ENCODE measurements around the gene PCSK4. TPM values are rescaled to one million over a fixed set of nuclear protein-coding genes. Genes with fewer than 3 reads are reported as not detected.

PCSK4 gene
- total and polyA plus RNA-seq, 2 of the 13 experiments (the other 11 are each of a cell fraction or from before 2014, with no cell fraction given) = 2.0 to 2.7 TPM

GRCh38 chr19:1446713-1447481 lies 43.3 kb downstream of the PCSK4 start (continued):
- TF ChIP-seq PRDM15 (CRISPR knock-in tag; IDR thresholded peaks at IDR 0.05) (no peak), ZNF232 (CRISPR knock-in tag; IDR thresholded peaks at IDR 0.05; ENCODE audit: borderline replicate concordance) (peak; percentile 71; the same call in 1 of the 2 replicates), STAT6 (CRISPR knock-in tag; IDR thresholded peaks at IDR 0.05; ENCODE audit: borderline replicate concordance) (no peak), ZNF577 (CRISPR knock-in tag; IDR thresholded peaks at IDR 0.05; ENCODE audit: borderline replicate concordance, low read depth) (no peak), ZNF564 (CRISPR knock-in tag; IDR thresholded peaks at IDR 0.05) (0 out of 2 replicates have a peak, but pooled peaks have one; percentile 41), KLF15 (CRISPR knock-in tag; IDR thresholded peaks at IDR 0.05; ENCODE audit: borderline replicate concordance) (no peak), BCL6 (CRISPR knock-in tag; IDR thresholded peaks at IDR 0.05) (0 out of 2 replicates have a peak, but pooled peaks have one; percentile 26), NCOA2 (CRISPR knock-in tag; IDR thresholded peaks at IDR 0.05) (0 out of 2 replicates have a peak, but pooled peaks have one; percentile 26), CCDC6 (CRISPR knock-in tag; IDR thresholded peaks at IDR 0.05) (0 out of 2 replicates have a peak, but pooled peaks have one; percentile 26), ZNF790 (CRISPR knock-in tag; IDR thresholded peaks at IDR 0.05; ENCODE audit: borderline replicate concordance) (0 out of 2 replicates have a peak, but pooled peaks have one; percentile 32), TSC22D2 (CRISPR knock-in tag; IDR thresholded peaks at IDR 0.05; ENCODE audit: borderline replicate concordance) (no peak), CENPT (CRISPR knock-in tag; IDR thresholded peaks at IDR 0.05; ENCODE audit: low read depth) (no peak), ZNF670 (CRISPR knock-in tag; IDR thresholded peaks at IDR 0.05; ENCODE audit: borderline replicate concordance) (no peak), EHMT2 (IDR thresholded peaks at IDR 0.05; ENCODE audit: borderline replicate concordance, low read depth, low read length) (peak; percentile 84)
- TF ChIP-seq, protein P1, sequence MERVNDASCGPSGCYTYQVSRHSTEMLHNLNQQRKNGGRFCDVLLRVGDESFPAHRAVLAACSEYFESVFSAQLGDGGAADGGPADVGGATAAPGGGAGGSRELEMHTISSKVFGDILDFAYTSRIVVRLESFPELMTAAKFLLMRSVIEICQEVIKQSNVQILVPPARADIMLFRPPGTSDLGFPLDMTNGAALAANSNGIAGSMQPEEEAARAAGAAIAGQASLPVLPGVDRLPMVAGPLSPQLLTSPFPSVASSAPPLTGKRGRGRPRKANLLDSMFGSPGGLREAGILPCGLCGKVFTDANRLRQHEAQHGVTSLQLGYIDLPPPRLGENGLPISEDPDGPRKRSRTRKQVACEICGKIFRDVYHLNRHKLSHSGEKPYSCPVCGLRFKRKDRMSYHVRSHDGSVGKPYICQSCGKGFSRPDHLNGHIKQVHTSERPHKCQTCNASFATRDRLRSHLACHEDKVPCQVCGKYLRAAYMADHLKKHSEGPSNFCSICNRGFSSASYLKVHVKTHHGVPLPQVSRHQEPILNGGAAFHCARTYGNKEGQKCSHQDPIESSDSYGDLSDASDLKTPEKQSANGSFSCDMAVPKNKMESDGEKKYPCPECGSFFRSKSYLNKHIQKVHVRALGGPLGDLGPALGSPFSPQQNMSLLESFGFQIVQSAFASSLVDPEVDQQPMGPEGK (CRISPR knock-in tag; IDR thresholded peaks at IDR 0.05) = peak; percentile 44; the same call in 1 of the 2 replicates
- TF ChIP-seq, protein P2, sequence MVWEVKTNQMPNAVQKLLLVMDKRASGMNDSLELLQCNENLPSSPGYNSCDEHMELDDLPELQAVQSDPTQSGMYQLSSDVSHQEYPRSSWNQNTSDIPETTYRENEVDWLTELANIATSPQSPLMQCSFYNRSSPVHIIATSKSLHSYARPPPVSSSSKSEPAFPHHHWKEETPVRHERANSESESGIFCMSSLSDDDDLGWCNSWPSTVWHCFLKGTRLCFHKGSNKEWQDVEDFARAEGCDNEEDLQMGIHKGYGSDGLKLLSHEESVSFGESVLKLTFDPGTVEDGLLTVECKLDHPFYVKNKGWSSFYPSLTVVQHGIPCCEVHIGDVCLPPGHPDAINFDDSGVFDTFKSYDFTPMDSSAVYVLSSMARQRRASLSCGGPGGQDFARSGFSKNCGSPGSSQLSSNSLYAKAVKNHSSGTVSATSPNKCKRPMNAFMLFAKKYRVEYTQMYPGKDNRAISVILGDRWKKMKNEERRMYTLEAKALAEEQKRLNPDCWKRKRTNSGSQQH (CRISPR knock-in tag; IDR thresholded peaks at IDR 0.05; ENCODE audit: low read depth) = peak; percentile 35; the same call in 1 of the 2 replicates
- TF ChIP-seq, protein P3, sequence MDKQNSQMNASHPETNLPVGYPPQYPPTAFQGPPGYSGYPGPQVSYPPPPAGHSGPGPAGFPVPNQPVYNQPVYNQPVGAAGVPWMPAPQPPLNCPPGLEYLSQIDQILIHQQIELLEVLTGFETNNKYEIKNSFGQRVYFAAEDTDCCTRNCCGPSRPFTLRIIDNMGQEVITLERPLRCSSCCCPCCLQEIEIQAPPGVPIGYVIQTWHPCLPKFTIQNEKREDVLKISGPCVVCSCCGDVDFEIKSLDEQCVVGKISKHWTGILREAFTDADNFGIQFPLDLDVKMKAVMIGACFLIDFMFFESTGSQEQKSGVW (CRISPR knock-in tag; IDR thresholded peaks at IDR 0.05; ENCODE audit: borderline replicate concordance) = no peak

Data from HepG2 (cell line).